ENCODE measurements around the gene HIBCH.
"Not testable (repeated sequence)": the region's sequence is repeated elsewhere in the genome, so short reads cannot be mapped to it uniquely, and the experiment has no call there.

HIBCH gene

GRCh38 chr2:190342611-190343010 lies 23.0 kb upstream of the HIBCH start:
- no peak for DNase-seq (ENCODE audit: low read depth)

- peak; percentile 34 for DNase-seq (ENCODE audit: low read depth)
These were observed 20.7 kb upstream of the HIBCH start for GRCh38 chr2:190340369-190340768.

- no peak for DNase-seq (ENCODE audit: low read depth)
These were observed 19.8 kb upstream of the HIBCH start for GRCh38 chr2:190339394-190339793.

GRCh38 chr2:190338453-190338852 lies 18.8 kb upstream of the HIBCH start:
- DNase-seq (ENCODE audit: low read depth) = no peak

- DNase-seq (ENCODE audit: low read depth) = no peak
These were observed 16.8 kb upstream of the HIBCH start for GRCh38 chr2:190336420-190336819.

GRCh38 chr2:190335584-190335983 lies 16.0 kb upstream of the HIBCH start:
- not testable (repeated sequence) for DNase-seq (ENCODE audit: low read depth)

GRCh38 chr2:190335225-190335559 lies 15.6 kb upstream of the HIBCH start:
- DNase-seq (ENCODE audit: low read depth) = peak; percentile 29

- no peak for DNase-seq (ENCODE audit: low read depth)
These were observed 15.0 kb upstream of the HIBCH start for GRCh38 chr2:190334479-190335224.

- no peak for DNase-seq (ENCODE audit: low read depth)
These were observed 14.3 kb upstream of the HIBCH start for GRCh38 chr2:190333928-190334327.

- DNase-seq (ENCODE audit: low read depth) = no peak
These were observed 13.8 kb upstream of the HIBCH start for GRCh38 chr2:190333395-190333794.

- peak; percentile 15 for DNase-seq (ENCODE audit: low read depth)
These were observed 9.0 kb upstream of the HIBCH start for GRCh38 chr2:190328573-190329147.

GRCh38 chr2:190327867-190328572 lies 8.4 kb upstream of the HIBCH start:
- no peak for DNase-seq (ENCODE audit: low read depth)

- no peak for DNase-seq (ENCODE audit: low read depth)
These were observed 6.0 kb upstream of the HIBCH start for GRCh38 chr2:190325588-190325987.

- no peak for DNase-seq (ENCODE audit: low read depth)
These were observed 3.8 kb upstream of the HIBCH start for GRCh38 chr2:190323406-190323805.

GRCh38 chr2:190320696-190321095 lies 1.1 kb upstream of the HIBCH start:
- no peak for DNase-seq (ENCODE audit: low read depth)

- peak; percentile 9 for DNase-seq (ENCODE audit: low read depth)
These were observed 583 bp downstream of the HIBCH start for GRCh38 chr2:190318931-190319554.

- no peak for DNase-seq (ENCODE audit: low read depth)
These were observed 1.1 kb downstream of the HIBCH start for GRCh38 chr2:190318514-190318913.

GRCh38 chr2:190315273-190315672 lies 4.4 kb downstream of the HIBCH start:
- DNase-seq (ENCODE audit: low read depth) = no peak

- DNase-seq (ENCODE audit: low read depth) = no peak
These were observed 5.7 kb downstream of the HIBCH start for GRCh38 chr2:190313880-190314279.

GRCh38 chr2:190312635-190313025 lies 7.0 kb downstream of the HIBCH start:
- DNase-seq (ENCODE audit: low read depth) = not testable (repeated sequence)

GRCh38 chr2:190311893-190312634 lies 7.6 kb downstream of the HIBCH start:
- no peak for DNase-seq (ENCODE audit: low read depth)

GRCh38 chr2:190308031-190308430 lies 11.6 kb downstream of the HIBCH start:
- DNase-seq (ENCODE audit: low read depth) = no peak
